Hepatocyte (in vitro differentiated cells): ENCODE measurements around the gene RCBTB1. TPM values are rescaled to one million over a fixed set of nuclear protein-coding genes. Genes with fewer than 3 reads are reported as not detected.
"Not testable (repeated sequence)": the region's sequence is repeated elsewhere in the genome, so short reads cannot be mapped to it uniquely, and the experiment has no call there.

Experiments
- DNase-seq: peaks from one replicate; pipeline ENCODE4 v3.0.0-alpha.2; 2016; ENCODE audit warnings: low spot score
- H2AFZ ChIP-seq: fragments of 200-600 bp; sonication (generic); 2 replicates; pipeline ENCODE4 v1.6.0; 2016; ENCODE audit warnings: antibody characterized with exemption, mild to moderate bottlenecking
- H3K27ac ChIP-seq: fragments of 200-600 bp; sonication (generic); 2 replicates; pipeline ENCODE4 v1.5.1; 2016; ENCODE audit warnings: mild to moderate bottlenecking
- H3K27me3 ChIP-seq: fragments of 200-600 bp; sonication (generic); 2 replicates; pipeline ENCODE4 v1.6.1; 2016
- H3K36me3 ChIP-seq: fragments of 200-600 bp; sonication (generic); replicated peaks from 2 replicates; pipeline ENCODE4 v1.5.1; 2016; ENCODE audit warnings: low read depth; ENCODE audit not compliant: insufficient read depth
- H3K4me1 ChIP-seq: fragments of 200-600 bp; sonication (generic); 2 replicates; pipeline ENCODE4 v1.5.1; 2016; ENCODE audit warnings: mild to moderate bottlenecking, moderate library complexity; ENCODE audit not compliant: insufficient read depth
- H3K4me2 ChIP-seq: fragments of 200-600 bp; sonication (generic); 2 replicates; pipeline ENCODE4 v1.6.0; 2016
- H3K4me3 ChIP-seq: fragments of 200-600 bp; sonication (generic); 2 replicates; pipeline ENCODE4 v1.5.1; 2016; ENCODE audit warnings: mild to moderate bottlenecking
- H3K79me2 ChIP-seq: fragments of 200-600 bp; sonication (generic); 2 replicates; pipeline ENCODE4 v1.6.0; 2017; ENCODE audit warnings: mild to moderate bottlenecking
- H3K9me2 ChIP-seq: fragments of 200-600 bp; sonication (generic); replicated peaks from 2 replicates; pipeline ENCODE4 v1.6.0; 2017; ENCODE audit warnings: mild to moderate bottlenecking; ENCODE audit not compliant: insufficient read depth
- H3K9me3 ChIP-seq: fragments of 200-600 bp; sonication (generic); 2 replicates; pipeline ENCODE4 v1.5.1; 2016; ENCODE audit warnings: low read depth, mild to moderate bottlenecking
- H4K20me1 ChIP-seq: fragments of 200-600 bp; sonication (generic); 2 replicates; pipeline ENCODE4 v1.6.0; 2016; ENCODE audit warnings: mild to moderate bottlenecking; ENCODE audit not compliant: insufficient read depth, poor library complexity, severe bottlenecking
- CTCF ChIP-seq: fragments of 200-600 bp; sonication (generic); IDR thresholded peaks from 2 replicates; pipeline ENCODE4 v1.5.1; 2016; ENCODE audit warnings: antibody characterized with exemption, mild to moderate bottlenecking; ENCODE audit not compliant: poor library complexity
- EZH2 ChIP-seq: fragments of 200-600 bp; sonication (generic); IDR thresholded peaks from 2 replicates; pipeline ENCODE4 v1.6.1; 2016; ENCODE audit warnings: antibody characterized with exemption, mild to moderate bottlenecking, borderline replicate concordance
- EZH2phosphoT487 ChIP-seq: fragments of 200-600 bp; sonication (generic); IDR thresholded peaks from one replicate; pipeline ENCODE4 v1.6.1; 2018; ENCODE audit warnings: antibody characterized with exemption, mild to moderate bottlenecking, low read depth, moderate library complexity; ENCODE audit not compliant: unreplicated experiment, severe bottlenecking
- WGBS: methylation state at CpG from one replicate; pipeline ENCODE4 v1.1.6; 2016; ENCODE audit warnings: low lambda C conversion rate; ENCODE audit errors: missing lambda C conversion rate; 5-methylcytosine and 5-hydroxymethylcytosine counted together
- polyA plus RNA-seq: library from polyadenylated mRNA; unstranded; fragments of >200 nt; fragmentation: Nextera tagmentation; extraction: Ambion mirVana; gene quantifications from 2 replicates; pipeline ENCODE4 v1.2.1, GENCODE V29; 2016
- total RNA-seq: library from RNA; depleted of rRNA; stranded (reverse); fragments of >200 nt; gene quantifications from 2 replicates; pipeline ENCODE4 v1.2.3, GENCODE V29; 2014

The RCBTB1 gene
- total and polyA plus RNA-seq, 2 experiments from 2014 or later, result 14.6 to 25.1 TPM

DNA sequence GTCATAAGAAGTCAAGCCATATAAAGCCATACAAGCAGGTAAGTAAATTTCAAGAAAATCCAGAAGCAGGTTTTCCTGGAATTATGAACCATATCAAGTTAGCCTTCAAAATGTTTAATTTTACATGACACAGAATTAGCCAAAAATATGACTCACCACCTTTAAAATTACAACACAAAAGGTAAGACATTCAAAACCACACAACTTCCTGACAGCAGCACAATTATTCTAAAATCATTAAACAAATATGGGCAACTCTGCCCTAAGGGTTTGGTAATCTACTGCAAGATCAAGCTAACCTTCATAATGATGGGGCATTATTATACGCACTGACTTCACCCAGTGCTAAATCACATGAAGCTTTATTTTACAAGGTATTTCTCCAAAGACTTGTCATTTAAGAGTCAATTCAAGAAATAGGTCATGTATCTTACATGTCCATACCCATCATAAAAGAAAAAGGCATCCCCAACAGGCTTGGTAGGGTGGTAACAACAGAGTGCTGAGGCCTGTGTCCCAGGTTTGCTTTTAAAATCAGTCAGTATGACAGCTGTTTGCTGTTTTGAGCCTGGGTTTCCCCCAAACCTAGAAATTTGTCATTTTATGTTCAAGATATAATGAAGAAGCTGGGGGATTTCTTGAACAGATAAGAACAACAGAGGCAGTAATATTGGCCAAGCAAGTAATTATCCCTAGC lies 15.2 kb downstream of the RCBTB1 start:
- no peak overlapping the region for H2AFZ ChIP-seq
- no peak overlapping the region for H3K4me2 ChIP-seq
- no peaks in the 10 kb centered on the region for H3K4me1 ChIP-seq
- TF ChIP-seq EZH2 (no peak), EZH2phosphoT487 (no peak), CTCF (no peak)
- H3K27me3 ChIP-seq, result no peaks in the 10 kb centered on the region
- H3K4me3 ChIP-seq, result no peak overlapping the region
- no peaks in the 10 kb centered on the region for H4K20me1 ChIP-seq
- H3K9me2 ChIP-seq, result no peaks in the 10 kb centered on the region
- 87% methylated on average over 1 of the region's 1 CpG for WGBS
- no peaks in the 10 kb centered on the region for H3K9me3 ChIP-seq
- no peaks in the 10 kb centered on the region for H3K79me2 ChIP-seq
- no peaks in the 10 kb centered on the region for H3K36me3 ChIP-seq
- no peak overlapping the region for H3K27ac ChIP-seq
- no peak for DNase-seq

DNA sequence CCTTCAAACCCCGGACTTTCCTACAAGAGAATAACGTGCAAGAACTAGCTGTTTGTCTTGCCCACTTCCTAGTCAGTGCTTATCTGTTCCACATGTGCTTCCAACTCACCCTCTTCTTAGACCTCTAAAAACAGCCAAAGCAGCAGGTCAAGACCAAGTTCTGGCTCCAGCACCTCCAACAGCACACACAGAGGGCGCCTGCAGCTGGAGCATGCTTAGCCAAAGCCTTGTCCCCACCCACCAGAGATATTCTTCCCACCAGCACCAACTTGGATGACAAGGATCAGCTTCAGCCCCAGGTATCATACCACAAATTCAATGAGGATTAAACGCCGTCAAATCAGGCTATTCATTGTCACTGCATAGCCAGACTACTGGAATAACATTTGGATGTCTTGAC lies 17.9 kb downstream of the RCBTB1 start:
- no peak overlapping the region for H3K4me3 ChIP-seq
- no peaks in the 10 kb centered on the region for H4K20me1 ChIP-seq
- H3K4me1 ChIP-seq, result no peaks in the 10 kb centered on the region
- no peaks in the 10 kb centered on the region for H3K27me3 ChIP-seq
- H3K4me2 ChIP-seq, result no peak overlapping the region
- H3K9me3 ChIP-seq, result no peaks in the 10 kb centered on the region
- H3K27ac ChIP-seq, result no peak overlapping the region
- no peaks in the 10 kb centered on the region for H3K9me2 ChIP-seq
- no peak for DNase-seq
- H3K79me2 ChIP-seq, result no peaks in the 10 kb centered on the region
- no peak for TF ChIP-seq EZH2
- no peak for TF ChIP-seq EZH2phosphoT487
- TF ChIP-seq CTCF, result no peak
- no peaks in the 10 kb centered on the region for H3K36me3 ChIP-seq
- WGBS, result 83% methylated on average over 5 of the region's 5 CpGs
- no peak overlapping the region for H2AFZ ChIP-seq

- Histone ChIP-seq H3K79me2 (no peaks in the 10 kb centered on the region), H3K9me3 (no peaks in the 10 kb centered on the region), H3K4me2 (no peak overlapping the region), H3K36me3 (no peaks in the 10 kb centered on the region), H3K4me1 (no peaks in the 10 kb centered on the region), H2AFZ (no peak overlapping the region), H3K9me2 (no peaks in the 10 kb centered on the region), H3K27ac (no peak overlapping the region), H3K4me3 (no peak overlapping the region), H4K20me1 (no peaks in the 10 kb centered on the region), H3K27me3 (no peaks in the 10 kb centered on the region)
- no peak for DNase-seq
- TF ChIP-seq EZH2phosphoT487, result no peak
- no peak for TF ChIP-seq EZH2
- TF ChIP-seq CTCF, result no peak
- 96% methylated on average over 4 of the region's 4 CpGs for WGBS
These were observed 18.9 kb downstream of the RCBTB1 start for GRCh38 chr13:49566461-49566860.

DNA sequence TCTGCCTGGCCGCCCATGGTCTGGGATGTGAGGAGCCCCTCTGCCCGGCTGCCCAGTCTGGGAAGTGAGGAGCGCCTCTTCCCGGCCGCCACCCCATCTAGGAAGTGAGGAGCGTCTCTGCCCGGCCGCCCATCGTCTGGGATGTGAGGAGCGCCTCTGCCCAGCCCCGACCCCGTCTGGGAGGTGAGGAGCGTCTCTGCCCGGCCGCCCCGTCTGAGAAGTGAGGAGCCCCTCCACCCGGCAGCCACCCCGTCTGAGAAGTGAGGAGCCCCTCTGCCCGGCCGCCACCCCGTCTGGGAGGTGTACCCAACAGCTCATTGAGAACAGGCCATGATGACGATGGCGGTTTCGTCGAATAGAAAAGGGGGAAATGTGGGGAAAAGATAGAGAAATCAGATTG lies 19.9 kb downstream of the RCBTB1 start:
- not testable (repeated sequence) for H3K36me3 ChIP-seq, H3K4me3 ChIP-seq, H3K79me2 ChIP-seq, H3K27ac ChIP-seq, DNase-seq, H3K4me1 ChIP-seq, H4K20me1 ChIP-seq, H2AFZ ChIP-seq, H3K9me3 ChIP-seq, H3K27me3 ChIP-seq, H3K4me2 ChIP-seq, H3K9me2 ChIP-seq
- 86% methylated on average over 4 of the region's 25 CpGs for WGBS
